ENCODE data around the gene CORO1C. TPM values are rescaled to one million over a fixed set of nuclear protein-coding genes. Genes with fewer than 3 reads are reported as not detected.

Gene CORO1C
- total and polyA plus RNA-seq, 9 of the 15 experiments (the other 6 are each of a cell fraction or from before 2014, with no cell fraction given) = 55.2 to 280 (median 150) TPM

GRCh38 chr12:108620236-108620879 lies 111.0 kb downstream of the CORO1C start (continued):
- TF ChIP-seq MAFG (tag; conservative IDR thresholded peaks at IDR 0.05) = peak; percentile 19; the same call in 1 of the 2 replicates
- TF ChIP-seq C11orf30 (IDR thresholded peaks at IDR 0.05; ENCODE audit: low read depth) = peak; percentile 32; the same call in 1 of the 2 replicates
- peak; percentile 46 for TF ChIP-seq TBP (optimal IDR thresholded peaks at IDR 0.05; ENCODE audit: low read depth, low read length)
- peak; percentile 99 for TF ChIP-seq ZBTB40 (IDR thresholded peaks at IDR 0.05)
- TF ChIP-seq ZBTB40 (CRISPR knock-in tag; IDR thresholded peaks at IDR 0.05) = peak; percentile 98
- TF ChIP-seq CBX8 (IDR thresholded peaks at IDR 0.05; ENCODE audit: borderline replicate concordance, extremely low read depth, low read depth, low read length, poor library complexity, severe bottlenecking) = no peak
- no peak for TF ChIP-seq BDP1 (IDR thresholded peaks at IDR 0.05; ENCODE audit: insufficient read depth, insufficient read length)
- TF ChIP-seq KLF16 (IDR thresholded peaks at IDR 0.05) = no peak
- TF ChIP-seq ZNF316 (IDR thresholded peaks at IDR 0.05) = peak; percentile 36; the same call in 1 of the 2 replicates
- no peak for TF ChIP-seq MXI1 (IDR thresholded peaks at IDR 0.05; ENCODE audit: low read depth, low read length)
- 0 out of 2 replicates have a peak, but pooled peaks have one; percentile 23 for TF ChIP-seq IRF9 (tag; IDR thresholded peaks at IDR 0.05)
- TF ChIP-seq NFRKB (IDR thresholded peaks at IDR 0.05; ENCODE audit: low read depth) = 0 out of 2 replicates have a peak, but pooled peaks have one; percentile 28
- no peak for TF ChIP-seq NR2C1 (IDR thresholded peaks at IDR 0.05)
- 0 out of 2 replicates have a peak, but pooled peaks have one; percentile 13 for TF ChIP-seq NR2C1 (tag; IDR thresholded peaks at IDR 0.05)
- peak; percentile 82 for TF ChIP-seq CEBPG (CRISPR knock-in tag; IDR thresholded peaks at IDR 0.05)
- TF ChIP-seq CEBPG (tag; conservative IDR thresholded peaks at IDR 0.05 in 1 of 2, IDR thresholded peaks at IDR 0.05 in 1 of 2) = peak; percentile 63 to 71
- TF ChIP-seq L3MBTL2 (IDR thresholded peaks at IDR 0.05) = 0 out of 2 replicates have a peak, but pooled peaks have one; percentile 22
